T-helper 1 cell (primary cell): Measurements from ENCODE around the gene FALEC.
A peak's percentile ranks its signal among the peaks of the same experiment; 100 is the strongest.

Source experiments
- DNase-seq, 5 donors: peaks; one replicate each; pipeline ENCODE4 v3.0.0-alpha.2; 2012 to 2020

The FALEC gene

GRCh38 chr1:150548324-150548631, 32.7 kb downstream of the FALEC start:
- no peak for DNase-seq

- DNase-seq, result peak in 1 of 5 donors; percentile 47
These were observed 33.3 kb downstream of the FALEC start, which contains the start of gene ADAMTSL4 for GRCh38 chr1:150548632-150549495. Gene ADAMTSL4 (plus strand): TSS chr1:150549408. CDS start chr1:150552289, 2,881 bp downstream.

DNA sequence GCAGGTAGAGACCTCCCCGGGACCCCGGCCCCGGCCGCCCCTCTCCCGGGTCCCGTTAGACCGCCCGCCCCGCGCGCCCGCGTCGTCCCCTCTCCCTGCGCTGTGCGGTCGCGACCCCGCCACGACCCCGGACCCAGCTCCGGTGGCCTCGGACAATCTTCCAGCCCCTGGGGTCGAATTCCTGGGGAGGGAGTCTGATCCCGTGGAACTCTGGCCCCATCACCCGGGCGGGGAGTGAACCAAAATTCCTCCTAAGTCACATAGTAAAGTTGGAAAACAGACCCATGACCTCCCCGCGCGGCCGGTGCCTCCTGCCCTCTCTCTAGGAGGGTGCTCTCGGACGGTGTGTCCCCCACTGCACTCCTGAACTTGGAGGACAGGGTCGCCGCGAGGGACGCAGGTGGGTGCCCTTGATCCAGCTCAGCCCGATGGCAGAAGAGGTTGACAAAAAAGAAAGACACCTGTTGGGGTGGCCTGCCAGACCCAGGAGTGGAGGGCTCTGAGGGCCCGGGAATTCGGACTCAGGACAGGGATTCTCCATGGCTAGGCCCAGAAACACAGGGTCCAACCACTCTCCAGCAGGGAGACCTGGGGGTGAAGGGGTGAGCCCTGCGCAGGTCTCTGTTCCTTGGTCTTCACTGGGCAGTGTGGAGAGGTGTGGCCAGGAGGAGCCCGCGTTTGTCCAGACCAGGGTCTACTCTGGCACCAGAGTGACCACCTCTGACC, 34.1 kb downstream of the FALEC start:
- no peak for DNase-seq

DNA sequence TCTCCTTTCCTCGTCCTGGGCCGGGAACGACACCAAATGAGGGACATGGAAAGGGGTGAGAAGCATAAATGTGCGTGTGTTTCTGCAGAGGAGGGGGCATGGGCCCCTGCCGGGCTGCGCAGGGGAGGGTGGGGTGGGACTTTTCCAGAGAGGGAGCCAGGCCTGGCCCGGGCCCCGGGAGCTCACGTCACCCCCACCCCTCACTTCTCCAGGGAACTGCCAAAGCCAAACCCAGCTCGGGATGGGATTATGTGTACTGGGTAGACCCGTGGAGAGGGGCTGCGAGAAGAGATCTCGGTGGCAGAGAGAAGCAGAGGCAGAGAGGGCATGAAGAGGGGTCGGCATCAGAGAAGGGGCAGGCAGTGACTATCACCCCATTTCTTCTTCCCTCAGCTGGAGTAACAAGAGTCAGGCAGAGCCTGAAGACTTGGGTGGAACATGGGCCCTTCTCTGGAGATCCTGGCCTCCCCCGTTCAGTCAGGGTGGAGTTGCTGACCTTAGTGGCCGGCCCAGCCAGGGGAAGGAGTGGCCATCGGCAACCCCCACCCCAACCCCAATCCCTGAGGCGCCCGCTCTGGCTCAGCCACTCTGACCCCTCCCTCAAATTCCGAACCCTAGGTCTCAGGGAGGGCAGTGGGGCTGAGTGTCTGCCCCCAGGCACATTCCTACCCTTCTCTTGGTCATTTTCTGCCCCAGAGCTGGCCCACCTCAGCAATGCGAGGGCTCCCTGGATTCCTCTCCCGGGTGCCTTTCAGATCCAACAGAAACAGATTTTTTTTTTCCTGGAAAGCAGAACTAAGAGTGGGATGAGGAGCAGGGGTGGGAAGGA, 34.9 kb downstream of the FALEC start:
- DNase-seq, result no peak

- no peak for DNase-seq
These were observed 35.7 kb downstream of the FALEC start for GRCh38 chr1:150551051-150551783.

GRCh38 chr1:150551784-150552127, 36.2 kb downstream of the FALEC start:
- no peak for DNase-seq

GRCh38 chr1:150552128-150552910, 36.8 kb downstream of the FALEC start:
- DNase-seq, result peak in 1 of 5 donors; percentile 53

- DNase-seq, result no peak
These were observed 37.3 kb downstream of the FALEC start for GRCh38 chr1:150552911-150553289.

DNA sequence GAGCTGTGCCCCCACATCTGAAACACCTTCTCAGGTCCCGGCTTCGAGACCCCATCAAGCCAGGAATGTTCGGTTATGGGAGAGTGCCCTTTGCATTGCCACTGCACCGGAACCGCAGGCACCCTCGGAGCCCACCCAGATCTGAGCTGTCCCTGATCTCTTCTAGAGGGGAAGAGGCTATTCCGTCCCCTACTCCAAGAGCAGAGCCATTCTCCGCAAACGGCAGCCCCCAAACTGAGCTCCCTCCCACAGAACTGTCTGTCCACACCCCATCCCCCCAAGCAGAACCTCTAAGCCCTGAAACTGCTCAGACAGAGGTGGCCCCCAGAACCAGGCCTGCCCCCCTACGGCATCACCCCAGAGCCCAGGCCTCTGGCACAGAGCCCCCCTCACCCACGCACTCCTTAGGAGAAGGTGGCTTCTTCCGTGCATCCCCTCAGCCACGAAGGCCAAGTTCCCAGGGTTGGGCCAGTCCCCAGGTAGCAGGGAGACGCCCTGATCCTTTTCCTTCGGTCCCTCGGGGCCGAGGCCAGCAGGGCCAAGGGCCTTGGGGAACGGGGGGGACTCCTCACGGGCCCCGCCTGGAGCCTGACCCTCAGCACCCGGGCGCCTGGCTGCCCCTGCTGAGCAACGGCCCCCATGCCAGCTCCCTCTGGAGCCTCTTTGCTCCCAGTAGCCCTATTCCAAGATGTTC, 38.0 kb downstream of the FALEC start:
- no peak for DNase-seq

GRCh38 chr1:150554086-150554452, 38.5 kb downstream of the FALEC start:
- DNase-seq, result no peak

GRCh38 chr1:150555198-150555970, 39.8 kb downstream of the FALEC start:
- no peak for DNase-seq

GRCh38 chr1:150555971-150556865, 40.7 kb downstream of the FALEC start:
- no peak for DNase-seq

- no peak for DNase-seq
These were observed 41.6 kb downstream of the FALEC start for GRCh38 chr1:150557065-150557600.

GRCh38 chr1:150557813-150558212, 42.3 kb downstream of the FALEC start:
- no peak for DNase-seq

GRCh38 chr1:150558303-150558704, 42.8 kb downstream of the FALEC start:
- no peak for DNase-seq

DNA sequence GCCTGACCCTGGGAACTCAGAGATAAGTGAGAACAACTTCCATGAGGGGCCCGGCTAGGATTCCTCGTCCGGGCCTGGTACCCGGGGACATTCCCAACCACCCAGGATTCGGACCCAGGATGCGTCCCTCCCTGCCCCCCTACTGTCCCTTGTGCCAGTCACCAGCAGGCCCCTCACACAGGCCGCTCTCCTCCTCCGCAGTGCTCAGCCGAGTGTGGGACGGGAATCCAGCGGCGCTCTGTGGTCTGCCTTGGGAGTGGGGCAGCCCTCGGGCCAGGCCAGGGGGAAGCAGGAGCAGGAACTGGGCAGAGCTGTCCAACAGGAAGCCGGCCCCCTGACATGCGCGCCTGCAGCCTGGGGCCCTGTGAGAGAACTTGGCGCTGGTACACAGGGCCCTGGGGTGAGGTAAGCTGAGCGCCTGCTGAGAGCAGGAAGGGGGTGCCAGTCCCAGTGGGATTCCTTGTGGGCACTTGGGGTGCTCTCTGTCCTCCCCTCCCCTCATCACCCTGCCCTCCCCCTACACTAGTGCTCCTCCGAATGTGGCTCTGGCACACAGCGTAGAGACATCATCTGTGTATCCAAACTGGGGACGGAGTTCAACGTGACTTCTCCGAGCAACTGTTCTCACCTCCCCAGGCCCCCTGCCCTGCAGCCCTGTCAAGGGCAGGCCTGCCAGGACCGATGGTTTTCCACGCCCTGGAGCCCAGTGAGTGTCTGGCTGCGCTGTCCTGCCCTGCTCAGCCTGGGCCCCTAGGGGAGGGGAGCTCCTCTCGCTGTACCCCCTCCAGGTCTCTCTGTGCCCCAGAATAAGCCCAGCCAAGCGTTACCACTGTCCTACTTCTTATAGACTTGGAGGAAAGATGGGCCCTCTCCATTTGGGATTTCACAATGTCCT, 43.5 kb downstream of the FALEC start:
- DNase-seq, result no peak

GRCh38 chr1:150559656-150560010, 44.1 kb downstream of the FALEC start:
- DNase-seq, result no peak

DNA sequence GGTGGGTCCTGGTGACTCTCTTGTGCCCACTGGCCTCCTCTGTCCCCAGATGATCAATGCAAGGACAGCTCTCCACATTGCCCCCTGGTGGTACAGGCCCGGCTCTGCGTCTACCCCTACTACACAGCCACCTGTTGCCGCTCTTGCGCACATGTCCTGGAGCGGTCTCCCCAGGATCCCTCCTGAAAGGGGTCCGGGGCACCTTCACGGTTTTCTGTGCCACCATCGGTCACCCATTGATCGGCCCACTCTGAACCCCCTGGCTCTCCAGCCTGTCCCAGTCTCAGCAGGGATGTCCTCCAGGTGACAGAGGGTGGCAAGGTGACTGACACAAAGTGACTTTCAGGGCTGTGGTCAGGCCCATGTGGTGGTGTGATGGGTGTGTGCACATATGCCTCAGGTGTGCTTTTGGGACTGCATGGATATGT, 44.5 kb downstream of the FALEC start:
- DNase-seq, result peak in 4 of 5 donors; percentile 52 to 75 (median 66)
